GM18951 (cell line): ENCODE results near the gene MRPL4.

ENCODE experiments used
- POLR2A ChIP-seq: IDR thresholded peaks from 4 replicates; pipeline ENCODE4 v1.6.1; 2011; ENCODE audit warnings: mild to moderate bottlenecking; ENCODE audit not compliant: insufficient read length, insufficient read depth; ENCODE audit errors: extremely low read depth
- in situ Hi-C: fragments of 300-500 bp; cut with MboI; formaldehyde crosslinking; loops from one replicate; pipeline ENCODE4 v1.12.0; 2022; ENCODE audit warnings: low sequenced_read_pairs, mixed read lengths, inconsistent platforms; ENCODE audit not compliant: unreplicated experiment

MRPL4 gene

GRCh38 chr19:10237702-10238101, 14.3 kb upstream of the MRPL4 start:
- TF ChIP-seq POLR2A = no peak
- in situ Hi-C loops = no loop called here

GRCh38 chr19:10238172-10238783, 13.7 kb upstream of the MRPL4 start:
- in situ Hi-C loops = no loop called here
- TF ChIP-seq POLR2A = no peak

GRCh38 chr19:10241826-10242449, 10.1 kb upstream of the MRPL4 start:
- in situ Hi-C loops = loop anchor here (10.0 kb wide), 1 partner anchor 57 kb away; no protein-coding TSS in a partner anchor

- no peak for TF ChIP-seq POLR2A
- in situ Hi-C loops = loop anchor here (10.0 kb wide), 1 partner anchor 59 kb away; no protein-coding TSS in a partner anchor
Observed at GRCh38 chr19:10243606-10244005, 8.4 kb upstream of the MRPL4 start.

DNA sequence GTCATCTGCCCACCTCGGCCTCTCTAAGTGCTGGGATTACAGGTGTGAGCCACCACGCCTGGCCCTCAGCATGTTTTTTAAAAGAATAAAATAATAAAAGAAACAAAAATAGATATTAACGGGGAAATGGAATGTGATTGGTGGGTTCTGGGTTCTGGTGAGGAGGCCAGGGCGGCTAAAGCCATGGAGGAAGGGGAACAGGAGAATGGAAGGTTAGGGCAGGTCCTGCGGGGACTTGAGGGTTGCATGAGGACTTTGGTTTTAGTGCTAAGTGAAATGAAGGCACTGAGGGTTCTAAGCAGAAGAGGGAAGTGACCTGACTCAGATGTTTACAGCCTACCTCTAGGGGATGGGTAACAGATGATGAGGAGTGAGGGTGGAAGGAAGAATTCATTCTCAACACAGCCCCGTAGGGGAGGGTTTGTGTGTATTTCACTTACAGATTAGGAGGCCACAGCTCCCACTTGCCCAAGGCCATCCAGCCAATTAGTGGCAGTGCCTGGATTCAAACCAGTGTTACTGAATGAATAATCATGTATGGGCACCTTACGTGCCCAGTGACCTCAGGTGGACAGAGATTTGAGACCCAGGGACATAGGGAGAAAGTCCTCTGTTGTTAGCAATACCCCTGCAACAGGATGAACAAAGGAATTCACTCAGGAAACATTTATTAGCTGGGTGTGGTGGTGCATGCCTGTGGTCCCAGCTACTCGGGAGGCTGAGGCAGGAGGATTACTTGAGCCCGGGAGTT, 6.7 kb upstream of the MRPL4 start:
- TF ChIP-seq POLR2A = no peak
- in situ Hi-C loops = loop anchor here (10.0 kb wide), 1 partner anchor 61 kb away; no protein-coding TSS in a partner anchor

GRCh38 chr19:10246511-10246910, 5.5 kb upstream of the MRPL4 start:
- TF ChIP-seq POLR2A = no peak
- in situ Hi-C loops = loop anchor here (10.0 kb wide), 1 partner anchor 62 kb away; no protein-coding TSS in a partner anchor

DNA sequence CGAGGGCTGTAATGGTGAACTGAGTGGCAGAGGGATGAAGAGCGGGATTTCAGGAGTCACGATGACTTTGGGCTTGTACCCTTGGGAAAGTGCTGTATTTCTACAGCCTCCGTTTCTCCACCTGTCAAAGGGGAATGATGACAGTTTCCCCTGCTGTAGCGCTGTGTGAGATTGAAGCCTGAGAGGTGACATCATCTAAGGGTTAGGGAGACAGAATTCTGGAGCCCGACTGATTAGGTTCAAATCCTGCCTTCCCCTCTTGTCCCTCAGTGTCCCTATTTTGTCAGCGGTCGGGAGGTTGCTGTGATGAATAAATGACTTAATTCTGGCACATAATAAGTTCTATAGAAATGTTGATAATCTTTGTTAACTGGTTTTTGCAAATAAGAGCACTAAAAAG, 693 bp downstream of the MRPL4 start:
- no peak for TF ChIP-seq POLR2A
- in situ Hi-C loops = no loop called here

DNA sequence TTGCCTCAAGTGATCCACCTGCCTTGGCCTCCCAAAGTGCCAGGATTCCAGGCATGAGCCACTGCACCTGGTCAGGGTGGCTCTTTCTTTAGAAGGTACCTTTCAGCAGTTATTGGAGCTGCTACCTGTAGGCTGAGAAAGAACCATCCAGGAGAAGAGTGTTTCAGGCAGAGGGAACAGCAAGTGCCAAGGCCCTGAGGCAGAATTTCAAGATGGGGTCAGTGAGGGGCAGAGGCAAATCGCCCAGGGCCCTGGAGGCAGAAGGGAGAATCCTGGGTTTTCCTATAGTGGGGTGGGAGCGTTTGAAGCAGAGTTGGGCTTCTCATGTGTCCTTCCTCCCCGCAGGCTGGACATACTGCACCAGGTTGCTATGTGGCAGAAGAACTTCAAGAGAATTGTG, 2.2 kb downstream of the MRPL4 start:
- in situ Hi-C loops = no loop called here
- TF ChIP-seq POLR2A = no peak

DNA sequence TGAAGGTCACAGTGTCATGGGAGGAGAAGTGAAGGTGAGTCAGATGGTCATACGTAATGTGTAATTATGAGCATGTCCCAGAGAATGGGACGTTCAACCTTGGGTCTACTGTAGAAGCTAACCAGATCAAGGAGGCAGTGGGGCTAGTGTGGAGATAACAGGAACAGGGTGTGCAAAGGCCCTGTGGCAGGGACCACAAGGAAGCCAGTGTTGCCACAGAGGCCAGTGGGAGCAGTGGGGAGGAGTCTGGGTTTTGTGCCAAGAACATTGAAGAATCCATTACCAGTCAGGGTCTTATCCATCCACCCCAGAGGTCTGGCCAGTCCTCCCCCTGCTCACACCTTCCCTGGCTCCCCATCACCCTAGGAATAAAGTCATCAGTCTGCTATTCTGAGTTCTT, 3.3 kb downstream of the MRPL4 start:
- in situ Hi-C loops = no loop called here
- no peak for TF ChIP-seq POLR2A

DNA sequence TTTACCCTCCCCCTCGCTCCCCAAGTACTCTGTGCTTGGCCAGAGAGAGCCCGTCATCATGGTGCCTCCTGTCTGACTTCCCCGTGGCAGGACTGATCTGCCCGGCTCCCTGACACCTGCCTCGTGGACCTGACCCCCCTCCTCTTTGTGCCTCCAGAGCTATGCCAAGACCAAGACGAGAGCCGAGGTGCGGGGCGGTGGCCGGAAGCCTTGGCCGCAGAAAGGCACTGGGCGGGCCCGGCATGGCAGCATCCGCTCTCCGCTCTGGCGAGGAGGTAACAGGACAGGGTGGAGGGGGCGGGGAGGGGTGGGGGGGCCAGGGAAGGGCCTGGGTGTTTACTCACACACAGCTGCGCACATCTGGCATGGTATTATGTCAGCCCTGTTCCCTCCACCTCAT, 4.5 kb downstream of the MRPL4 start:
- no peak for TF ChIP-seq POLR2A
- in situ Hi-C loops = no loop called here

DNA sequence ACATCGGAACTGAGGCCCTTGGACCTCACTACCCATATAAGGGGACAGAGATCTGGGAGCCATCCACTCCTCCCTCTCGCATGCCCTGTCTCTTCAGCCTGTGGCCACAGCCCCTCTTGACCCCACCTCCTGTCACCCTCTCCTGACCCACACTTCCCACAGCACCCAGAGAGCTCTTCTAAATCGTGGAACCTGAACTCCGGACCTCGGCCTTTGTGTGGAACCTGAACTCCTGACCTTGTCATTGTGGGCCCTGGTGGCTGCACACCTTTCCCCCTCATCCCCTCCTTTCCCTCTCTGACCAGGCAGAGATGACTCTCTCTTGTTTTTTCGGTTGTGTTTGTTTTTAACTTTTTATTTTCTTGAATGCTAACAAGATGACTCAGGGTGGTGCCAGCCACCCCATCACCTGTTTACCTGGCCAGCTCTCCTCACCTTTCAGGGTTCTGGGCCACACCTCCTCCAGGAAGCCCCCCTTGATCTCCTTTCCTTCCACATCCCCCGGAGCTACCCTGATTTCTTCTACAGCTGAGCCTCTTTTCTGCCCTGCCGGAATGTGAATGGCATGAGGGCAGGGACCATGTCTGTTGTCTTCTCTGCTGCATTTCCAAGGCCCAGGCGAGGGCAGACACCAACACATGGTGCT, 5.1 kb downstream of the MRPL4 start:
- in situ Hi-C loops = no loop called here

GRCh38 chr19:10258080-10258710, 6.2 kb downstream of the MRPL4 start:
- in situ Hi-C loops = no loop called here
- no peak for TF ChIP-seq POLR2A

More for the DNA sequence above, 5.1 kb downstream of the MRPL4 start:
- TF ChIP-seq POLR2A = no peak

- in situ Hi-C loops = no loop called here
- no peak for TF ChIP-seq POLR2A
Observed at GRCh38 chr19:10259162-10259905, 7.3 kb downstream of the MRPL4 start.

GRCh38 chr19:10260141-10260584, 8.1 kb downstream of the MRPL4 start:
- in situ Hi-C loops = no loop called here
- no peak for TF ChIP-seq POLR2A
